Activated naive CD8-positive, alpha-beta T cell (primary cell): ENCODE measurements around the gene HSD3B7.

ENCODE experiments used
- H3K27ac Mint-ChIP-seq: one replicate; pipeline ENCODE4 v1.8.0; 2021; ENCODE audit warnings: mixed read lengths
- H3K27me3 Mint-ChIP-seq: one replicate; pipeline ENCODE4 v1.8.0; 2021; ENCODE audit warnings: mixed read lengths
- H3K36me3 Mint-ChIP-seq: one replicate; pipeline ENCODE4 v1.8.0; 2021; ENCODE audit warnings: mixed read lengths
- H3K4me1 Mint-ChIP-seq: one replicate; pipeline ENCODE4 v1.8.0; 2021; ENCODE audit warnings: low read depth, mixed read lengths
- H3K4me3 Mint-ChIP-seq: one replicate; pipeline ENCODE4 v1.8.0; 2021; ENCODE audit warnings: mild to moderate bottlenecking, mixed read lengths
- H3K9me3 Mint-ChIP-seq: one replicate; pipeline ENCODE4 v1.8.0; 2021; ENCODE audit warnings: low read depth, mixed read lengths

Gene HSD3B7

DNA sequence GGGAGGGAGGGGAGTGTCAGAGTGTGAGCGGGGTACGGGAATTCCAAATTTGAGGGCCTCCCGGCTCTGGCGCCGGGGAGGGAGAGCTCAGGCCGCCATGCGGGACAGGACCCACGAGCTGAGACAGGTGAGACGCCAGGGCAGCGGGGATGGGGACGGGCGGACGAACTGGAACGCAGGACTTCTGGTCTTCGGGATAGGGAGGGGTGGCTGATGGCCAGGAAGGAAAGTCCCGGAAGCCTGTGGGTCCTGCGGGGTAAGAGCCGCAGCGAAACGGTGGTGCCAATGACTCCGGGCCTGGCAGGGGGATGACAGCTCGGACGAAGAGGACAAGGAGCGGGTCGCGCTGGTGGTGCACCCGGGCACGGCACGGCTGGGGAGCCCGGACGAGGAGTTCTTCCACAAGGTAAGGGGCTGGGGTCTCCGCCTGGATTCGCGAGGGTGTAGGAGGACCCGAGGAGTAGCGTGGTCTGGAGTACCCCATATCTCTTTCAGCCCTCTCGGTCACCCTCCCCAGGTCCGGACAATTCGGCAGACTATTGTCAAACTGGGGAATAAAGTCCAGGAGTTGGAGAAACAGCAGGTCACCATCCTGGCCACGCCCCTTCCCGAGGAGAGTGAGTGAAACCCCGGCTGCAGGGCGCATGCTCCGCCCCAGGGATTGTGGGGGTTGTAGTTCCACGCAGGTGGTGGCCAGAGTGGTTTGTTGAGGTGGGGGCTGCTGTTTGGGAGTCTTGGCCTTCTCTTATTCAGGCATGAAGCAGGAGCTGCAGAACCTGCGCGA is 48.9 kb downstream of the HSD3B7 start:
- Mint-ChIP-seq H3K27ac (peak overlapping the region; percentile 93), H3K36me3 (no peaks in the 10 kb centered on the region), H3K4me1 (peaks cover 20% of the 10 kb centered on the region), H3K9me3 (no peaks in the 10 kb centered on the region), H3K27me3 (no peaks in the 10 kb centered on the region), H3K4me3 (peak overlapping the region; percentile 93)

- Mint-ChIP-seq H3K36me3 (no peaks in the 10 kb centered on the region), H3K27me3 (no peaks in the 10 kb centered on the region), H3K4me1 (peaks cover 20% of the 10 kb centered on the region)
These were observed 51.7 kb downstream of the HSD3B7 start for GRCh38 chr16:31036691-31037090.

More at GRCh38 chr16:31036691-31037090, 51.7 kb downstream of the HSD3B7 start:
- peak overlapping the region; percentile 71 for H3K27ac Mint-ChIP-seq
- no peak overlapping the region for H3K4me3 Mint-ChIP-seq
- no peaks in the 10 kb centered on the region for H3K9me3 Mint-ChIP-seq
